Astrocyte of the spinal cord (primary cell): Measurements from ENCODE around the gene PHOX2A.

Experiments
- DNase-seq: peaks from one replicate; pipeline ENCODE4 v3.0.0; 2011; ENCODE audit warnings: low read depth, low spot score
- H3K4me3 ChIP-seq: 2 replicates; pipeline ENCODE4 v1.5.1; 2011; ENCODE audit warnings: low read depth, mild to moderate bottlenecking, low read length, moderate library complexity
- in situ Hi-C: cut with HindIII; loops from 2 replicates; pipeline ENCODE4 v1.10.0; 2017; ENCODE audit warnings: low sequenced_read_pairs
- TF ChIP-seq, protein P1 (sequence below): IDR thresholded peaks from 2 replicates; pipeline ENCODE4 v1.5.1; 2012; ENCODE audit warnings: low read depth, mild to moderate bottlenecking, low read length, inconsistent platforms

The PHOX2A gene

DNA sequence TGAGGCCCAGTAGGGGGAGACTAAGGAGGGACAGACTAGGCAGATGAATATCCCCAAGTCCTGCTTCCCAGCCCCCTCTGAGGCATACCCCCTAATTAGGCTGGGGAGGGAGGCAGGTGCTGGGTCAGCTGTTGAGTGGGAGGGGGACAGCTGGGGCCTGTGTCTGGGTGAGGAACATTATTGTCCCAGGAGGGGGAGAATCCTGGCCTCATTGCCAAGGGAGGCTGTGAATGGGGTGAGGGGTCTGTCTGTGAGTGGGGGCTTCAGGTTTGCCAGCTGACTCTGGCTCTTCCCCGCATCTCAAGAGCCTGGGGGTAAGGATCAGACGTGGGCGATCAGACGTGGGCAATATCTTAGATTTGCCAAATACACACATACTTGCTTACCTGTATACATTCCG is 17.3 kb downstream of the PHOX2A start:
- TF ChIP-seq, protein P1, sequence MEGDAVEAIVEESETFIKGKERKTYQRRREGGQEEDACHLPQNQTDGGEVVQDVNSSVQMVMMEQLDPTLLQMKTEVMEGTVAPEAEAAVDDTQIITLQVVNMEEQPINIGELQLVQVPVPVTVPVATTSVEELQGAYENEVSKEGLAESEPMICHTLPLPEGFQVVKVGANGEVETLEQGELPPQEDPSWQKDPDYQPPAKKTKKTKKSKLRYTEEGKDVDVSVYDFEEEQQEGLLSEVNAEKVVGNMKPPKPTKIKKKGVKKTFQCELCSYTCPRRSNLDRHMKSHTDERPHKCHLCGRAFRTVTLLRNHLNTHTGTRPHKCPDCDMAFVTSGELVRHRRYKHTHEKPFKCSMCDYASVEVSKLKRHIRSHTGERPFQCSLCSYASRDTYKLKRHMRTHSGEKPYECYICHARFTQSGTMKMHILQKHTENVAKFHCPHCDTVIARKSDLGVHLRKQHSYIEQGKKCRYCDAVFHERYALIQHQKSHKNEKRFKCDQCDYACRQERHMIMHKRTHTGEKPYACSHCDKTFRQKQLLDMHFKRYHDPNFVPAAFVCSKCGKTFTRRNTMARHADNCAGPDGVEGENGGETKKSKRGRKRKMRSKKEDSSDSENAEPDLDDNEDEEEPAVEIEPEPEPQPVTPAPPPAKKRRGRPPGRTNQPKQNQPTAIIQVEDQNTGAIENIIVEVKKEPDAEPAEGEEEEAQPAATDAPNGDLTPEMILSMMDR = no peak
- no peak overlapping the region for H3K4me3 ChIP-seq
- DNase-seq = no peak
- in situ Hi-C loops = no loop called here

DNA sequence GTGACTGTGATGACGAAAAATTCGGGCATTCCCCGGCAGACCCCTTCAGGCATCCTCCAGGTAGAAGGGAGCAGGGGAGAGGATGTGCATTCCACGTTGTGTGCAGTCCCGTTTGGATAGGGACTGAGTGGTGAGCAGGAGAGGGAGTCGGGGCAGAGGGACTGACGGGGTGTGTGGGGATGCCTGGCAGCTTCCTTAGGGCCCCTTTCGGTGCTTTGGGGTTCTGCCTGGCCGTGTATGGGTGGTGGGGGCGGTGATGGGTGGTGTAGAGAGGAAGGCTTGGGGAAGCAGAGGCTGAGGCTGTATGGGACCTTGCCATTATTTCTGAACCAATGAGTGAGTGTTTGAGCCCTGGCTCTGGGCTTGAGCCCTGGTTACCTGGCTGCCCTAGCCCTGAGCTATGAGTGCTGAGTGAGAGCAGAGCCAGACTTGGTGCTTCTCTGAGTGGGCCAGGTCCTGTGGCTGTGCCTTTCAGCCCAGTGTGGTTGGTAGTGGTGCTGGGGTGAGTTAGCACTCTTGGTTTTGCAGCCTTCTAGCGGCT is 18.5 kb downstream of the PHOX2A start:
- DNase-seq = no peak
- TF ChIP-seq, protein P1 = no peak
- H3K4me3 ChIP-seq = peak overlapping the region; percentile 73
- in situ Hi-C loops = no loop called here

DNA sequence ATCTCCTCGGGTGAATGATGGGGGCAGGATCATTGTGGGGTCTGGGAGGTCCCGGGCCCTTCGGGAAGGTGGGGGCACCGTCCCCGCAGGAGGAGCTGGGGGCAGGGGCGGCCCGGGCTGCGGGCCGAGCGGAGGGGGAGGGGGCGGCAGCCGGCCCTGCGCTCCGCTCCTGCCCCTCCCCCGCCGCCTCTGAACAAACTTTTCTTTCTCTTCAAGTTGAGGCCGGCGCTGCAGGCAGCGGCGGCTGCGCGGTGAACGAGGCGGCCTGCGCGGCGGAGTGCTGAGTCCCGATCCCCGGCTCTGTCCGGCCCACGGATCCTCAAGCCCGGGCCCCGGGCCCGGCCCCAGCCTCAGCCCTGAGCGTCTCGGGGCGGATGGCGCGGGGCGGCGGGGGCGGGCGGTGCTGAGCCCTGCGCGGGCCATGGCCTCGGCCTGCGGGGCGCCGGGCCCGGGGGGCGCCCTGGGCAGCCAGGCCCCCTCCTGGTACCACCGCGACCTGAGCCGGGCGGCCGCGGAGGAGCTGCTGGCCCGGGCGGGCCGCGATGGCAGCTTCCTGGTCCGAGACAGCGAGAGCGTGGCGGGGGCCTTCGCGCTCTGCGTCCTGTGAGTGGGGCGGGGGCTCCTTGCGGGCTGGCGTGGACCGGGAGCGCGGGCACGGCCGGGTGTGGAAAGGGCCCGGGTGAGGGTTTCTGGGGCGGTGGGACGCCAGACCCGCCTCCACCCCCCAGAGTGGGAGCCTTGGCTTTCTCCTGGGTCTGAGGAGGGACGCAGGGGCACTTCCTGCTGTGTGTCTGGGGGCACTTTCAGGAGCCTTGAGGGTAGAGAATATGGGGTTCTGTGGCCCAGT is 19.2 kb downstream of the PHOX2A start, which contains the start of gene INPPL1:
TSS of gene INPPL1 (plus strand) at position 204 of the 847 bp plus-strand sequence. CDS start at position 422, 218 bp downstream.
- TF ChIP-seq, protein P1 = no peak
- in situ Hi-C loops = no loop called here
- peak within 1 kb of the TSS; percentile 73 for H3K4me3 ChIP-seq
- DNase-seq = peak; percentile 31

DNA sequence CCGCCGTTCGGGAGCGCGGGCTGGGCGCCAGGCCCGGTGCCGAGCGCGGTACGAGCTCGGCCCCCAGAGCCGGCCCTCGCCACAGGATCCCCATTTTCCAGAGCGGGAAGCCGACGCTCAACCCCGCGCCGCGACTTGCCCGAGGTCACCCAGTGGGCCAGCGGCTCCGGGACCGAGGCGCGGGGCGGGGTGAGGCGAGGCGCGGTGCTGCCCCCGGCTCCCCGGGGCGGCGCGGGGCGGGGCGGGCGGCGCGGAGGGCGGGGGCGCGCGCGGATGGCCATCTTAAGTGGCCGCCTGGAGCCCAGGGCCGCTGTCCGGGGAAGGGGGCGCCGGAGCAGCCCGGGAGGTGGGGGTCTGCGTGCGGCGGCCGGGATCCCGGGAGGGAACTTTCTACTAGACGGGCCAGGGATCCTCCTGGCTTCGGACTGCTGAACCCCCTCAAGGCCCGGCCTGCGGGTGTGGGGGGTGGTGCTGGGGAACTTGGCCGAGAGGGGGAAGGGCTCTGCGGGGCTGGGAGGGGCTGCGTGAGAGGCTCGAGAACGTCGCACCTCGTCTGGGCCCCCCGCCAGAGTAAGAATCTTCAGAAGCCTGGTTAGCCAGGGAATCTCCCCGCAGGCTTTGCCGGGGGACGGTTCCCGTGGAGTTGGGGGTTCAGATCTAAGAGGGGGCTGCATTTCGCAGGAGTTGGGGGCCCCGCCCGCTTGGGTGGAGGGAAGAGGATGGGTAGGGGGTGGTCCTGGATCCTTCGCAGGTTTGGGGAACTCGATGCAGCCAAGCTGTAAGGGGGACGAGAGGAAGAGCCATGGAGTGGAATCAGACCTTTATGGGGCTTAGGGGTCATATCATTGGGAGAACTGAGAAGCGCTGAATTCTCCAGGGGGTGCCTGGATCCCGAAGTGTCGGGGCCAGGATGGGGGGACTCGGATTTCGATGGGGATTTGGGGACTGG is 20.1 kb downstream of the PHOX2A start:
- H3K4me3 ChIP-seq = peak overlapping the region; percentile 73
- DNase-seq = peak; percentile 77
- TF ChIP-seq, protein P1 = no peak
- in situ Hi-C loops = no loop called here

DNA sequence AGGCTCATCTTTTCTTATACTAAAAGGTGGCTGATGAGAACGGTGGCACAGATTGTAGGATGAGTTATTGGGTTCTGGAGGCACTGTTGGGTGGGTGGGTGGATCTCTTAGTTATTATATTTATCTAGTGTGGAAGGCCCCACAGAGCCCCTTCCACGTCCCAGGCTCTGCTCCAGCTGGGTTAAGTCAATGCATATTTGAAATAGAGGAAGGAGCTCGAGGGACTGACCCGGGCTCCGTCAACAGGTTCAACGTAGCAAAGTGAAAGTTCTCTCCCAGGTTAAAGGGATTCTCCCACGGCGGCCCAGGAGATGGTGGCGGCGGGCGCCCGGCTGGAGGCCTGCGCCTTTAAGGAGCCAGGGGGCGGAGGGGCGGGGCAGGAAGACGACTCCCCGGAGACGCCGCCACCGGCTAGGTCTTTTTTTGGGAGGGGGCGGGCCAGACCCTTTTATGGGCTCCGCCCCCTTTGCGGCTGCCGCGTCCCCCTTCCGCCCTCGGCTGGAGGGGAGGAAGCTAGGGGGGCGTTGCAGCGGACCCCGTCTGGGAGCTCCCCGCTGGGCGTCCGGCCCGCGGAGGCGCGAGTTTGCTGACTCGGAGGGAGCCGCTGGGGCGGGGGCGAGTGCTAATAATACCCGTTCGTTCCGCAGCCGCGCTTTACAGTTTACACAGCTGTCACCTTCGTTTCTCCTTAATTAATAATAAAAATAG is 20.9 kb downstream of the PHOX2A start:
- TF ChIP-seq, protein P1 = peak; percentile 28
- in situ Hi-C loops = no loop called here
- DNase-seq = peak; percentile 97
- H3K4me3 ChIP-seq = peak overlapping the region; percentile 73
